HepG2 (cell line): ENCODE results near the gene SPINK9. TPM values are rescaled to one million over a fixed set of nuclear protein-coding genes. Genes with fewer than 3 reads are reported as not detected.

Source experiments
- ATAC-seq: fragments of 200-7000 bp; cut with Tn5 transposase; 3 replicates; pipeline ENCODE4 v1.9.1; 2020; ENCODE audit warnings: mild to moderate bottlenecking, moderate library complexity
- BruUV-seq: library from RNA; stranded (reverse); fragments of 400-500 nt; replicated peaks from 2 replicates; lab custom pipeline; 2021; lab: Mats Ljungman, UMichigan
- CTCF ChIA-PET: fragments of 300-600 bp; formaldehyde crosslinking; extraction: SDS; loops from one replicate; lab custom pipeline; 2021; ENCODE audit warnings: low total read pairs, inconsistent platforms, low intra/inter-chr PET ratio; lab: Yijun Ruan, JAX
- POLR2A ChIA-PET: fragments of 350-600 bp; sonication (Branson Sonifier 250); formaldehyde crosslinking; loops from one replicate; lab custom pipeline; 2020; ENCODE audit warnings: antibody characterized with exemption, inconsistent platforms; lab: Yijun Ruan, JAX
- DNase-seq: peaks from one replicate; pipeline ENCODE4 v3.0.0-alpha.2; 2015; ENCODE audit warnings: low spot score
- FAIRE-seq: peaks from 3 replicates; lab custom pipeline; 2011; peaks lifted over from hg19 to GRCh38; lab: Jason Lieb, UNC
- H2AFZ ChIP-seq: one replicate; pipeline ENCODE4 v1.6.1; 2011; ENCODE audit warnings: low read length, inconsistent platforms
- H3K27ac ChIP-seq: fragments of 300-600 bp; 3 replicates; pipeline ENCODE4 v1.8.0; 2011; ENCODE audit warnings: mixed run types, mild to moderate bottlenecking, mixed read lengths, low read length, inconsistent platforms; ENCODE audit not compliant: insufficient read depth; ENCODE audit errors: extremely low read length
- H3K27me3 ChIP-seq, 2 experiments: fragments of 200-600 bp in 1 of 2; 2 replicates in 1 of 2; 3 replicates in 1 of 2; pipeline versions ENCODE4 v1.6.0 to v1.8.0; 2011; ENCODE audit warnings: low read length in 2 of 2, mild to moderate bottlenecking in 2 of 2, moderate library complexity in 2 of 2, inconsistent platforms in 1 of 2; ENCODE audit not compliant: insufficient read depth in 2 of 2, control insufficient read depth in 1 of 2
- H3K36me3 ChIP-seq, 2 experiments: fragments of 200-600 bp in 1 of 2; replicated peaks in 1 of 2; 2 replicates in 1 of 2; 3 replicates in 1 of 2; pipeline versions ENCODE4 v1.5.1 to v1.8.0; 2011; ENCODE audit warnings: low read length in 2 of 2, inconsistent platforms in 1 of 2; ENCODE audit not compliant: insufficient read depth in 2 of 2, control insufficient read depth in 1 of 2
- H3K4me1 ChIP-seq: 2 replicates; pipeline ENCODE4 v1.5.1; 2012; ENCODE audit warnings: low read length, inconsistent platforms; ENCODE audit not compliant: insufficient read depth
- H3K4me2 ChIP-seq: 2 replicates; pipeline ENCODE4 v1.6.0; 2011; ENCODE audit warnings: low read depth, low read length, inconsistent platforms
- H3K4me3 ChIP-seq, 3 experiments: fragments of 200-600 bp in 1 of 3; sonication (generic), shearing (Covaris generic) in 1 of 3; replicated peaks in 1 of 3; 2 replicates each; pipeline ENCODE4 v1.5.1; 2011 to 2016; ENCODE audit warnings: low read length in 3 of 3, inconsistent platforms in 2 of 3, low read depth in 2 of 3, mild to moderate bottlenecking in 2 of 3, control low read depth in 1 of 3, mixed read lengths in 1 of 3; ENCODE audit not compliant: insufficient read depth in 1 of 3
- H3K79me2 ChIP-seq: one replicate; pipeline ENCODE4 v1.6.1; 2011; ENCODE audit warnings: low read length, inconsistent platforms; ENCODE audit not compliant: insufficient read depth
- H3K9ac ChIP-seq: 2 replicates; pipeline ENCODE4 v1.6.0; 2011; ENCODE audit warnings: mild to moderate bottlenecking, low read depth, low read length, inconsistent platforms; ENCODE audit not compliant: insufficient read depth
- H3K9me3 ChIP-seq: 2 replicates; pipeline ENCODE4 v1.5.1; 2012; ENCODE audit warnings: mild to moderate bottlenecking, low read length
- H4K20me1 ChIP-seq: 2 replicates; pipeline ENCODE4 v1.6.0; 2011; ENCODE audit warnings: inconsistent platforms, mild to moderate bottlenecking, low read length, moderate library complexity; ENCODE audit not compliant: insufficient read depth
- DRAP1 ChIP-seq: IDR thresholded peaks from 2 replicates; pipeline ENCODE4 v1.6.1; 2016; ENCODE audit warnings: missing genetic modification reagents, missing compliant biosample characterization
- GTF3A ChIP-seq: sonication (generic); formaldehyde crosslinking; conservative IDR thresholded peaks from 2 replicates; pipeline ENCODE4 v1.4.0; 2020; ENCODE audit warnings: mild to moderate bottlenecking, missing genetic modification reagents
- MTA1 ChIP-seq: sonication (generic); formaldehyde crosslinking; IDR thresholded peaks from 2 replicates; pipeline ENCODE4 v1.4.0; 2020; ENCODE audit warnings: missing genetic modification reagents, mild to moderate bottlenecking, borderline replicate concordance
- NFATC3 ChIP-seq: sonication (generic); formaldehyde crosslinking; IDR thresholded peaks from 2 replicates; pipeline ENCODE4 v1.5.1; 2020; ENCODE audit warnings: mild to moderate bottlenecking, missing genetic modification reagents
- ONECUT2 ChIP-seq: sonication (generic); formaldehyde crosslinking; IDR thresholded peaks from 2 replicates; pipeline ENCODE4 v1.4.0; 2020; ENCODE audit warnings: missing genetic modification reagents
- POLR2A ChIP-seq, 2 experiments: IDR thresholded peaks; 2 replicates each; pipeline ENCODE4 v1.6.1; 2011; ENCODE audit warnings: low read depth in 2 of 2, low read length in 2 of 2, mild to moderate bottlenecking in 1 of 2, moderate library complexity in 1 of 2; ENCODE audit not compliant: insufficient read depth in 1 of 2
- RFXANK ChIP-seq: IDR thresholded peaks from 2 replicates; pipeline ENCODE4 v1.6.1; 2016
- TCF7 ChIP-seq: sonication (generic); IDR thresholded peaks from 2 replicates; pipeline ENCODE4 v1.6.1; 2016; ENCODE audit warnings: antibody characterized with exemption, low read depth
- THRA ChIP-seq: sonication (generic); formaldehyde crosslinking; IDR thresholded peaks from 2 replicates; pipeline ENCODE4 v1.4.0; 2020; ENCODE audit warnings: missing genetic modification reagents, borderline replicate concordance
- ZNF180 ChIP-seq: sonication (generic); formaldehyde crosslinking; IDR thresholded peaks from 2 replicates; pipeline ENCODE4 v1.4.0; 2020; ENCODE audit warnings: low read depth, missing genetic modification reagents, borderline replicate concordance
- ZNF317 ChIP-seq: sonication (generic); formaldehyde crosslinking; IDR thresholded peaks from 2 replicates; pipeline ENCODE4 v1.5.0; 2020; ENCODE audit warnings: mild to moderate bottlenecking, missing genetic modification reagents
- ZNF790 ChIP-seq: sonication (generic); formaldehyde crosslinking; IDR thresholded peaks from 2 replicates; pipeline ENCODE4 v1.8.0; 2022; ENCODE audit warnings: missing genetic modification reagents, mild to moderate bottlenecking, borderline replicate concordance
- WGBS: methylation state at CpG from one replicate; pipeline ENCODE4 v1.1.6; 2017; ENCODE audit warnings: low lambda C conversion rate; 5-methylcytosine and 5-hydroxymethylcytosine counted together
- in situ Hi-C: cut with HindIII; loops from 2 replicates; pipeline ENCODE4 v1.10.0; 2017; ENCODE audit warnings: low pct_unique_long_range_greater_than_20kb; ENCODE audit not compliant: extremely low pct_ligation_motif_present
- intact Hi-C: fragments of 100-400 bp; cut with micrococcal nuclease; formaldehyde crosslinking; loops from one replicate; pipeline ENCODE4 v1.10.0; 2022; ENCODE audit not compliant: unreplicated experiment
- polyA plus RNA-seq, 8 experiments: library from polyadenylated mRNA; depleted of rRNA in 3 of 8; stranded (reverse) in 7 of 8; unstranded in 1 of 8; fragments of >200 nt; fragmentation: Illumina TruSeq in 4 of 8; extraction: Trizol in 4 of 8; gene quantifications; 2 replicates each; pipeline versions ENCODE4 v1.2.1 to v1.2.3, GENCODE V29; 2011 to 2016; ENCODE audit warnings: low read depth in 4 of 8, missing spikeins in 1 of 8, mixed read lengths in 1 of 8; ENCODE audit not compliant: insufficient read depth in 1 of 8
- total RNA-seq, 5 experiments: library from RNA; depleted of rRNA; stranded (reverse); fragments of >200 nt; fragmentation: Illumina TruSeq; extraction: Trizol; gene quantifications; 2 replicates each; pipeline ENCODE4 v1.2.3, GENCODE V29; 2016; ENCODE audit warnings: low read depth in 1 of 5

The SPINK9 gene
- total and polyA plus RNA-seq, 2 of the 13 experiments (the other 11 are each of a cell fraction or from before 2014, with no cell fraction given), result not detected

GRCh38 chr5:148384380-148384737 lies 49.0 kb downstream of the SPINK9 start (continued):
- TF ChIP-seq ZNF317 (CRISPR knock-in tag), result 0 out of 2 replicates have a peak, but pooled peaks have one; percentile 7
- TF ChIP-seq ZNF790 (CRISPR knock-in tag), result no peak
- TF ChIP-seq ZNF180 (CRISPR knock-in tag), result no peak
- TF ChIP-seq TCF7, result peak; percentile 39
- TF ChIP-seq ONECUT2 (CRISPR knock-in tag), result no peak
- no peak for TF ChIP-seq MTA1 (CRISPR knock-in tag)
- TF ChIP-seq DRAP1, result peak; percentile 19; the same call in 1 of the 2 replicates
- 0 out of 2 replicates have a peak, but pooled peaks have one; percentile 17 for TF ChIP-seq THRA (CRISPR knock-in tag)
- no peak for TF ChIP-seq NFATC3 (CRISPR knock-in tag)

GRCh38 chr5:148385094-148385493 lies 49.7 kb downstream of the SPINK9 start:
- FAIRE-seq (no peak), ATAC-seq (no peak), DNase-seq (peak; percentile 12)
- H4K20me1 ChIP-seq, result no peaks in the 10 kb centered on the region
- no peaks in the 10 kb centered on the region for H3K27me3 ChIP-seq
- H3K79me2 ChIP-seq, result peaks cover 46% of the 10 kb centered on the region
- H3K9ac ChIP-seq, result peak overlapping the region; percentile 87; the same call in 1 of the 2 replicates
- 85% methylated on average over 1 of the region's 1 CpG for WGBS
- in situ Hi-C loops (no loop called here), intact Hi-C loops (loop anchor here (10.0 kb wide), 1 partner anchor 240 kb away; no protein-coding TSS in a partner anchor)
- ChIA-PET CTCF (interaction anchor here (1.5 kb wide), 1 partner anchor 13 kb away, joined by 4 read pairs; no protein-coding TSS in a partner anchor), POLR2A (interaction anchor here (1.1 to 2.6 kb wide), 2 partner anchors 9 to 11 kb away, joined by 3 to 30 read pairs; no protein-coding TSS in a partner anchor)
- no peaks in the 10 kb centered on the region for H3K9me3 ChIP-seq
- peak overlapping the region; percentile 73 to 92 (median 80) for H3K4me3 ChIP-seq
- H3K27ac ChIP-seq, result peak overlapping the region; percentile 85
- no peak overlapping the region for H2AFZ ChIP-seq
- no TSS peak for BruUV-seq
- H3K4me2 ChIP-seq, result peak overlapping the region; percentile 78
- no peaks in the 10 kb centered on the region; a peak in 1 of 5 replicates for H3K36me3 ChIP-seq
- TF ChIP-seq RFXANK (CRISPR knock-in tag) (no peak), POLR2A (IDR thresholded peaks at IDR 0.05; ENCODE audit: insufficient read depth in 1 of 2, low read depth in 2 of 2, low read length in 2 of 2) (0 out of 4 replicates have a peak, but pooled peaks of 1 of the 2 experiments have one; percentile 2), GTF3A (CRISPR knock-in tag) (no peak)
- peaks cover 43% of the 10 kb centered on the region for H3K4me1 ChIP-seq
